ENCODE data around the gene NTSR2.

- TF ChIP-seq CTCF (conservative IDR thresholded peaks at IDR 0.05) (no peak), ZFX (IDR thresholded peaks at IDR 0.05) (no peak)
Measured at GRCh38 chr2:11612553-11613215, 57.3 kb downstream of the NTSR2 start.

Data from C4-2B (cell line).